GM18951 (cell line): ENCODE data around the gene FCER1G.

Experiments used
- POLR2A ChIP-seq: IDR thresholded peaks from 4 replicates; pipeline ENCODE4 v1.6.1; 2011; ENCODE audit warnings: mild to moderate bottlenecking; ENCODE audit not compliant: insufficient read length, insufficient read depth; ENCODE audit errors: extremely low read depth
- in situ Hi-C: fragments of 300-500 bp; cut with MboI; formaldehyde crosslinking; loops from one replicate; pipeline ENCODE4 v1.12.0; 2022; ENCODE audit warnings: low sequenced_read_pairs, mixed read lengths, inconsistent platforms; ENCODE audit not compliant: unreplicated experiment

The FCER1G gene

GRCh38 chr1:161192476-161193465 is 22.3 kb upstream of the FCER1G start:
- no peak for TF ChIP-seq POLR2A
- in situ Hi-C loops = no loop called here

GRCh38 chr1:161193561-161194235 is 21.4 kb upstream of the FCER1G start:
- no peak for TF ChIP-seq POLR2A
- in situ Hi-C loops = no loop called here

GRCh38 chr1:161195171-161195570 is 19.9 kb upstream of the FCER1G start:
- no peak for TF ChIP-seq POLR2A
- in situ Hi-C loops = no loop called here

GRCh38 chr1:161196111-161196510 is 19.0 kb upstream of the FCER1G start:
- in situ Hi-C loops = no loop called here
- no peak for TF ChIP-seq POLR2A

- in situ Hi-C loops = no loop called here
- TF ChIP-seq POLR2A = no peak
Observed at GRCh38 chr1:161196521-161197451, 18.3 kb upstream of the FCER1G start.

GRCh38 chr1:161197560-161198193 is 17.4 kb upstream of the FCER1G start:
- in situ Hi-C loops = no loop called here
- no peak for TF ChIP-seq POLR2A

- in situ Hi-C loops = no loop called here
Observed at GRCh38 chr1:161198194-161198896, 16.8 kb upstream of the FCER1G start.

GRCh38 chr1:161198897-161199431 is 16.1 kb upstream of the FCER1G start, which contains the start of gene ADAMTS4:
Gene ADAMTS4 (minus strand): TSS chr1:161199054. CDS start chr1:161198627, 427 bp downstream.
- in situ Hi-C loops = no loop called here
- no peak for TF ChIP-seq POLR2A

More at GRCh38 chr1:161198194-161198896, 16.8 kb upstream of the FCER1G start:
- TF ChIP-seq POLR2A = no peak

- in situ Hi-C loops = no loop called here
- no peak for TF ChIP-seq POLR2A
Observed at GRCh38 chr1:161199506-161200139, 15.5 kb upstream of the FCER1G start.

GRCh38 chr1:161200421-161200991 is 14.6 kb upstream of the FCER1G start:
- in situ Hi-C loops = no loop called here
- no peak for TF ChIP-seq POLR2A
